Measurements from ENCODE around the gene RAD51B. TPM values are rescaled to one million over a fixed set of nuclear protein-coding genes. Genes with fewer than 3 reads are reported as not detected.

The RAD51B gene
- total RNA-seq, 4 donors from 2014 or later, result 12.6 to 26.4 (median 16.7) TPM

GRCh38 chr14:68173227-68173972 is 353.8 kb downstream of the RAD51B start:
- Histone ChIP-seq H3K36me3 (no peaks in the 10 kb centered on the region), H3K9me3 (no peaks in the 10 kb centered on the region), H3K4me1 (peaks cover 0 to 9% (median 0%) of the 10 kb centered on the region in 4 donors), H3K27me3 (no peaks in the 10 kb centered on the region), H3K27ac (no peak overlapping the region), H3K4me3 (no peak overlapping the region)
- WGBS, 2 donors, result 73 to 84% methylated on average over 1 of the region's 1 CpG
- TF ChIP-seq CTCF (IDR thresholded peaks at IDR 0.05) (no peak), EP300 (IDR thresholded peaks at IDR 0.05) (no peak), POLR2A (IDR thresholded peaks at IDR 0.05) (no peak)
- no peak for DNase-seq (ENCODE audit: low spot score in 2 of 2)

- Histone ChIP-seq H3K4me1 (peaks cover 0 to 3% (median 0%) of the 10 kb centered on the region in 4 donors), H3K9me3 (no peaks in the 10 kb centered on the region), H3K27ac (no peak overlapping the region), H3K36me3 (no peaks in the 10 kb centered on the region), H3K4me3 (no peak overlapping the region), H3K27me3 (no peaks in the 10 kb centered on the region)
- DNase-seq (ENCODE audit: low spot score in 2 of 2), result no peak
- TF ChIP-seq CTCF (IDR thresholded peaks at IDR 0.05) (no peak), POLR2A (IDR thresholded peaks at IDR 0.05) (no peak), EP300 (IDR thresholded peaks at IDR 0.05) (no peak)
- WGBS, 2 donors, result 78 to 83% methylated on average over 2 of the region's 2 CpGs
Measured at GRCh38 chr14:68174446-68174845, 354.9 kb downstream of the RAD51B start.

- Histone ChIP-seq H3K27ac (no peak overlapping the region), H3K4me3 (no peak overlapping the region), H3K27me3 (no peaks in the 10 kb centered on the region), H3K4me1 (peaks cover 0 to 3% (median 1%) of the 10 kb centered on the region in 4 donors), H3K9me3 (no peaks in the 10 kb centered on the region), H3K36me3 (no peaks in the 10 kb centered on the region)
- WGBS, 2 donors, result 98 to 100% methylated on average over 1 of the region's 1 CpG
- DNase-seq (ENCODE audit: low spot score in 2 of 2), result no peak
- TF ChIP-seq POLR2A (IDR thresholded peaks at IDR 0.05) (no peak), CTCF (IDR thresholded peaks at IDR 0.05) (no peak)
Measured at GRCh38 chr14:68176687-68177086, 357.1 kb downstream of the RAD51B start.

GRCh38 chr14:68177728-68178127 is 358.1 kb downstream of the RAD51B start:
- no peaks in the 10 kb centered on the region for H3K36me3 ChIP-seq
- 56 to 57% methylated on average over 3 of the region's 3 CpGs for WGBS, 2 donors
- no peaks in the 10 kb centered on the region for H3K9me3 ChIP-seq
- no peak overlapping the region for H3K27ac ChIP-seq
- no peaks in the 10 kb centered on the region for H3K27me3 ChIP-seq
- peaks cover 0 to 8% (median 3%) of the 10 kb centered on the region in 4 donors for H3K4me1 ChIP-seq
- TF ChIP-seq POLR2A (IDR thresholded peaks at IDR 0.05) (no peak), CTCF (IDR thresholded peaks at IDR 0.05) (no peak), EP300 (IDR thresholded peaks at IDR 0.05) (no peak)
- DNase-seq (ENCODE audit: low spot score in 2 of 2), result no peak
- H3K4me3 ChIP-seq, result no peak overlapping the region

- H3K27ac ChIP-seq, result no peak overlapping the region
- no peak for DNase-seq (ENCODE audit: low spot score in 2 of 2)
- H3K4me1 ChIP-seq, result peaks cover 0 to 8% (median 3%) of the 10 kb centered on the region in 4 donors
- H3K27me3 ChIP-seq, result no peaks in the 10 kb centered on the region
- WGBS, 2 donors, result 61 to 69% methylated on average over 2 of the region's 2 CpGs
- H3K36me3 ChIP-seq, result no peaks in the 10 kb centered on the region
- no peak overlapping the region for H3K4me3 ChIP-seq
- TF ChIP-seq POLR2A (IDR thresholded peaks at IDR 0.05), result no peak
- no peak for TF ChIP-seq CTCF (IDR thresholded peaks at IDR 0.05)
- TF ChIP-seq EP300 (IDR thresholded peaks at IDR 0.05), result no peak
- no peaks in the 10 kb centered on the region for H3K9me3 ChIP-seq
Measured at GRCh38 chr14:68178282-68178681, 358.7 kb downstream of the RAD51B start.

All from tibial nerve (tissue), 4 donors.